MCF 10A (cell line): ENCODE results near the gene RGPD5. TPM values are rescaled to one million over a fixed set of nuclear protein-coding genes. Genes with fewer than 3 reads are reported as not detected.
"Not testable (repeated sequence)": the region's sequence is repeated elsewhere in the genome, so short reads cannot be mapped to it uniquely, and the experiment has no call there.

Experiments
- BruUV-seq: library from RNA; stranded (reverse); fragments of 400-500 nt; replicated peaks from 2 replicates; lab custom pipeline; 2021; lab: Mats Ljungman, UMichigan
- CTCF ChIA-PET: fragments of 300-600 bp; sonication (Branson Sonifier 250); formaldehyde crosslinking; extraction: SDS; loops from one replicate; lab custom pipeline; 2021; ENCODE audit warnings: antibody characterized with exemption, inconsistent platforms; lab: Yijun Ruan, JAX
- POLR2A ChIA-PET: fragments of 300-600, 350-650 bp; sonication (Branson Sonifier 250); formaldehyde crosslinking; extraction: SDS; loops from one replicate; lab custom pipeline; 2020; ENCODE audit warnings: antibody characterized with exemption, inconsistent platforms; lab: Yijun Ruan, JAX
- DNase-seq: peaks from one replicate; pipeline ENCODE4 v3.0.0-alpha.2; 2018; ENCODE audit not compliant: unreplicated experiment
- H3K27ac Mint-ChIP-seq: one replicate; pipeline ENCODE4 v1.8.0; 2022; ENCODE audit warnings: mild to moderate bottlenecking, low read depth, mixed read lengths; ENCODE audit not compliant: unreplicated experiment
- H3K27me3 Mint-ChIP-seq: one replicate; pipeline ENCODE4 v1.8.0; 2022; ENCODE audit warnings: mixed read lengths; ENCODE audit not compliant: insufficient read depth, unreplicated experiment
- H3K36me3 Mint-ChIP-seq: one replicate; pipeline ENCODE4 v1.8.0; 2022; ENCODE audit warnings: mild to moderate bottlenecking, moderate library complexity, mixed read lengths; ENCODE audit not compliant: insufficient read depth, unreplicated experiment
- H3K4me1 Mint-ChIP-seq: one replicate; pipeline ENCODE4 v1.8.0; 2022; ENCODE audit warnings: mixed read lengths; ENCODE audit not compliant: insufficient read depth, unreplicated experiment
- H3K4me3 Mint-ChIP-seq: one replicate; pipeline ENCODE4 v1.8.0; 2022; ENCODE audit warnings: mild to moderate bottlenecking, moderate library complexity, mixed read lengths; ENCODE audit not compliant: unreplicated experiment
- H3K9me3 Mint-ChIP-seq: one replicate; pipeline ENCODE4 v1.8.0; 2022; ENCODE audit warnings: mixed read lengths; ENCODE audit not compliant: unreplicated experiment
- intact Hi-C: fragments of 100-400 bp; cut with micrococcal nuclease; formaldehyde crosslinking; loops from 2 replicates; pipeline ENCODE4 v1.14.1; 2022
- total RNA-seq: library from RNA; stranded (reverse); gene quantifications from 2 replicates; pipeline ENCODE4 v1.2.3, GENCODE V29; 2022

RGPD5 gene
- total RNA-seq, 1 experiment from 2014 or later, result 35.0 TPM

GRCh38 chr2:109768934-109769333 lies 25.2 kb upstream of the RGPD5 start:
- not testable (repeated sequence) for H3K4me1 Mint-ChIP-seq, H3K9me3 Mint-ChIP-seq, H3K27me3 Mint-ChIP-seq

GRCh38 chr2:109779118-109779517 lies 15.0 kb upstream of the RGPD5 start:
- H3K27me3 Mint-ChIP-seq, POLR2A ChIA-PET, H3K27ac Mint-ChIP-seq, H3K9me3 Mint-ChIP-seq, intact Hi-C loops, DNase-seq, CTCF ChIA-PET, BruUV-seq, H3K36me3 Mint-ChIP-seq, H3K4me3 Mint-ChIP-seq, H3K4me1 Mint-ChIP-seq: not testable (repeated sequence)

More at GRCh38 chr2:109768934-109769333, 25.2 kb upstream of the RGPD5 start:
- intact Hi-C loops, POLR2A ChIA-PET, H3K4me3 Mint-ChIP-seq, H3K27ac Mint-ChIP-seq, H3K36me3 Mint-ChIP-seq, CTCF ChIA-PET, DNase-seq, BruUV-seq: not testable (repeated sequence)

GRCh38 chr2:109781147-109781816 lies 12.8 kb upstream of the RGPD5 start:
- H3K4me1 Mint-ChIP-seq, H3K27me3 Mint-ChIP-seq, H3K27ac Mint-ChIP-seq, intact Hi-C loops, H3K36me3 Mint-ChIP-seq, POLR2A ChIA-PET, DNase-seq, H3K9me3 Mint-ChIP-seq, CTCF ChIA-PET, H3K4me3 Mint-ChIP-seq, BruUV-seq: not testable (repeated sequence)

GRCh38 chr2:109782446-109782993 lies 11.6 kb upstream of the RGPD5 start:
- H3K36me3 Mint-ChIP-seq, H3K9me3 Mint-ChIP-seq, POLR2A ChIA-PET, CTCF ChIA-PET, H3K4me3 Mint-ChIP-seq, intact Hi-C loops, DNase-seq, H3K27me3 Mint-ChIP-seq, H3K27ac Mint-ChIP-seq, BruUV-seq, H3K4me1 Mint-ChIP-seq: not testable (repeated sequence)

GRCh38 chr2:109791530-109792279 lies 2.4 kb upstream of the RGPD5 start:
- DNase-seq, H3K4me3 Mint-ChIP-seq, H3K27me3 Mint-ChIP-seq, H3K36me3 Mint-ChIP-seq, H3K9me3 Mint-ChIP-seq, BruUV-seq, H3K4me1 Mint-ChIP-seq, POLR2A ChIA-PET, CTCF ChIA-PET, H3K27ac Mint-ChIP-seq, intact Hi-C loops: not testable (repeated sequence)

- CTCF ChIA-PET, H3K36me3 Mint-ChIP-seq, H3K9me3 Mint-ChIP-seq, H3K4me3 Mint-ChIP-seq, intact Hi-C loops, BruUV-seq, DNase-seq, H3K27ac Mint-ChIP-seq, POLR2A ChIA-PET, H3K4me1 Mint-ChIP-seq, H3K27me3 Mint-ChIP-seq: not testable (repeated sequence)
Observed at GRCh38 chr2:109792659-109793058, 1.4 kb upstream of the RGPD5 start.

- POLR2A ChIA-PET, H3K27ac Mint-ChIP-seq, intact Hi-C loops, CTCF ChIA-PET, H3K4me1 Mint-ChIP-seq, H3K4me3 Mint-ChIP-seq, H3K36me3 Mint-ChIP-seq, H3K9me3 Mint-ChIP-seq, H3K27me3 Mint-ChIP-seq, BruUV-seq, DNase-seq: not testable (repeated sequence)
Observed at GRCh38 chr2:109871129-109871751, 77.1 kb downstream of the RGPD5 start.

GRCh38 chr2:109876625-109877024 lies 82.5 kb downstream of the RGPD5 start:
- DNase-seq, CTCF ChIA-PET, H3K27ac Mint-ChIP-seq, H3K4me1 Mint-ChIP-seq, BruUV-seq, H3K9me3 Mint-ChIP-seq, intact Hi-C loops, H3K36me3 Mint-ChIP-seq, POLR2A ChIA-PET, H3K4me3 Mint-ChIP-seq, H3K27me3 Mint-ChIP-seq: not testable (repeated sequence)

- H3K36me3 Mint-ChIP-seq, H3K27me3 Mint-ChIP-seq, H3K4me3 Mint-ChIP-seq, DNase-seq, intact Hi-C loops, BruUV-seq, H3K27ac Mint-ChIP-seq, POLR2A ChIA-PET, CTCF ChIA-PET, H3K4me1 Mint-ChIP-seq, H3K9me3 Mint-ChIP-seq: not testable (repeated sequence)
Observed at GRCh38 chr2:109882112-109882511, 88.0 kb downstream of the RGPD5 start.
